GM21360 (cell line): Measurements from ENCODE around the gene TRIM22.

Source experiments
- ATAC-seq: cut with Tn5 transposase; IDR thresholded peaks from one replicate; pipeline ENCODE4 v1.9.1; 2021; ENCODE audit warnings: mild to moderate bottlenecking, moderate library complexity; ENCODE audit not compliant: unreplicated experiment

The TRIM22 gene

DNA sequence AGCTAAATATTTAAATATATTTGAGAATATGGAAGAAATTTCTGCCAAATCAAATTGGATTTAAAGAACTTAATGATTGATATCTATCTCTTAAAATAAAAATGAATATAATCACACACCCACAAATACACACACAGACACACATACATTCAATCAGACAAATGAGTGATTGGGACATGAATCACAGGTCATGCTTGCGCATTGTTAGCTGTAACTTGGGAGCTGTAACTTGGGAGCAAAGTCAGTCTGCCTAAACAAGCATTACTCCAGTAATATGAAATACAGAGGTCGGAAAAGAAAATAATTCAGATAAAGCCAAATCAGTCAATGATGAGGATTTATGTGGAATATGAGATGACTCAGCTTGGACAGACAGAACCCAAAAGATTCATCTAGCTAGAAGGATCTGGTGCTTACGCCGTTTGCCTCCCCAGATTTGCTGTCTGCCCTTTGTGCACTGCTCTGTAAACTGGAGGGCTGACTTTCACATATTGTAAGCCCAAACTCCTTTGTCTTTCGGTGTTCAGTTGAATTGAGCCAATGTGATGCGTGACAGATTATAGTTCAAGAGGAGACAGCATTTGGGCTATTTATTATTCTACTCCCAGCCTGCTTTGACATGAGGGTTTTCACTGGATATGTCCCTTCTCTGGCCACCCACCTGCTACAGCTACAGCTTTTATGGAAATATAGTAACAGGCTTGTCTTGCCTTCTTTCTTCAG, 48.2 kb downstream of the TRIM22 start:
- no peak for ATAC-seq

GRCh38 chr11:5738431-5738830, 48.8 kb downstream of the TRIM22 start:
- no peak for ATAC-seq

DNA sequence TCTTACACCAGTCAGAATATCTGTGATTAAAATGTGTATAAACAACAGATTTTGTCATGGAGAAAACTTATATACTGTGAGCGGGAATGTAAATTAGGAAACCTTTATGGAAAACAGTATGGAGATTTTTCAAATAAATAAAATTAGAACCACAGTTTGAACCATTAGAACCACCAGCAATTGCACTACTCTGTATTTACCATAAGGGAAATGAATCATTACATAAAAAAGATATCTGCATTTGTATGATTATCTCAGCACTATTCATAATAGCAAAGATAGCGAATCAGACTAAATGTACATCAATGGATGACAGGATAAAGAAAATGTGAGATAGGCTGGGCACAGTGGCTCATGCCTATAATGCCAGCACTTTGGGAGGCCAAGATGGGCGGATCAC, 57.0 kb downstream of the TRIM22 start:
- ATAC-seq = no peak

DNA sequence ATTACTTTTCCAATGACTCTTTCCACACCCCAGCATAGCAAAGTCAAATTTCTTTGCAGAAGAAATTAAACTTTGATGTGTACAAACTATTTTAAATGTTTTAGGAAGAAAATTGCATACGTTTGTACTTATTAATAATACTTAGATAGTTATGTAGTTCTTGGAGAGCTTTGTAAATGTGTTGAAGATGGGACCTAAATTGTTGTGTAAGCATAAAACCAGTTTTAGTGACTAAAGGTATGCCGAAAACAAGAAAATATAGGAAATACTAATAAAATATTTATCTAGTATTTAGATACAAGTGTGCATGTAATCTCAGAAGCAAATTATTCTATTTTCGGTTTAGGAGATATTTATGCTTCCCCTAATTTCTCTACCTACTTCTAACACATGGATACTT, 60.2 kb downstream of the TRIM22 start:
- ATAC-seq = no peak

GRCh38 chr11:5753943-5754342, 64.4 kb downstream of the TRIM22 start, which contains the start of gene OR52N4:
Gene OR52N4, plus strand, starts transcription at chr11:5754243. Its CDS starts 498 bp downstream, at chr11:5754741.
- no peak for ATAC-seq
